ENCODE measurements around the gene HSPBP1. TPM values are rescaled to one million over a fixed set of nuclear protein-coding genes. Genes with fewer than 3 reads are reported as not detected.

HSPBP1 gene
- total RNA-seq, 1 experiment from 2014 or later, result 83.4 TPM

GRCh38 chr19:55275851-55276719, 3.8 kb downstream of the HSPBP1 start:
- Histone ChIP-seq H3K27me3 (replicated peaks; ENCODE audit: insufficient read depth, low read depth, low read length, poor library complexity) (no peaks in the 10 kb centered on the region), H3K36me3 (ENCODE audit: insufficient read depth, low read length, poor library complexity, severe bottlenecking) (peaks cover 9% of the 10 kb centered on the region), H3K4me1 (ENCODE audit: insufficient read depth, low read length, poor library complexity, severe bottlenecking) (peaks cover 8% of the 10 kb centered on the region), H3K27ac (ENCODE audit: low read depth, low read length, poor library complexity, severe bottlenecking) (no peak overlapping the region), H3K9me3 (ENCODE audit: low read depth, low read length, poor library complexity, severe bottlenecking) (no peaks in the 10 kb centered on the region), H3K4me3 (ENCODE audit: low read depth, low read length, poor library complexity, severe bottlenecking) (no peak overlapping the region)
- ChIA-PET CTCF (no interaction called here), POLR2A (ENCODE audit: low non-redundant PET) (interaction anchor here (0.6 kb wide), 1 partner anchor 356 kb away, joined by 7 read pairs; no protein-coding TSS in a partner anchor)
- no TSS peak for BruUV-seq (replicated peaks)
- TF ChIP-seq EZH2 (IDR thresholded peaks at IDR 0.05; ENCODE audit: borderline replicate concordance, low read depth, low read length, poor library complexity, severe bottlenecking), result no peak
- TF ChIP-seq CTCF (conservative IDR thresholded peaks at IDR 0.05; ENCODE audit: low read depth, low read length), result no peak
- intact Hi-C loops (cut with micrococcal nuclease; ENCODE audit: unreplicated experiment), result no loop called here
- no peak for DNase-seq (ENCODE audit: low spot score)

GRCh38 chr19:55273978-55274707, 5.8 kb downstream of the HSPBP1 start:
- no peak overlapping the region for H3K27ac ChIP-seq (ENCODE audit: low read depth, low read length, poor library complexity, severe bottlenecking)
- no peak for DNase-seq (ENCODE audit: low spot score)
- no peak overlapping the region for H3K4me3 ChIP-seq (ENCODE audit: low read depth, low read length, poor library complexity, severe bottlenecking)
- TF ChIP-seq EZH2 (IDR thresholded peaks at IDR 0.05; ENCODE audit: borderline replicate concordance, low read depth, low read length, poor library complexity, severe bottlenecking) (no peak), CTCF (conservative IDR thresholded peaks at IDR 0.05; ENCODE audit: low read depth, low read length) (no peak)
- H3K36me3 ChIP-seq (ENCODE audit: insufficient read depth, low read length, poor library complexity, severe bottlenecking), result peaks cover 9% of the 10 kb centered on the region
- no TSS peak for BruUV-seq (replicated peaks)
- intact Hi-C loops (cut with micrococcal nuclease; ENCODE audit: unreplicated experiment), result no loop called here
- no peaks in the 10 kb centered on the region for H3K9me3 ChIP-seq (ENCODE audit: low read depth, low read length, poor library complexity, severe bottlenecking)
- ChIA-PET POLR2A (ENCODE audit: low non-redundant PET) (no interaction called here), CTCF (no interaction called here)
- no peaks in the 10 kb centered on the region for H3K27me3 ChIP-seq (replicated peaks; ENCODE audit: insufficient read depth, low read depth, low read length, poor library complexity)
- H3K4me1 ChIP-seq (ENCODE audit: insufficient read depth, low read length, poor library complexity, severe bottlenecking), result no peaks in the 10 kb centered on the region

- Histone ChIP-seq H3K27me3 (replicated peaks; ENCODE audit: insufficient read depth, low read depth, low read length, poor library complexity) (no peaks in the 10 kb centered on the region), H3K9me3 (ENCODE audit: low read depth, low read length, poor library complexity, severe bottlenecking) (no peaks in the 10 kb centered on the region), H3K36me3 (ENCODE audit: insufficient read depth, low read length, poor library complexity, severe bottlenecking) (peaks cover 6% of the 10 kb centered on the region), H3K27ac (ENCODE audit: low read depth, low read length, poor library complexity, severe bottlenecking) (no peak overlapping the region), H3K4me3 (ENCODE audit: low read depth, low read length, poor library complexity, severe bottlenecking) (no peak overlapping the region), H3K4me1 (ENCODE audit: insufficient read depth, low read length, poor library complexity, severe bottlenecking) (no peaks in the 10 kb centered on the region)
- DNase-seq (ENCODE audit: low spot score), result no peak
- intact Hi-C loops (cut with micrococcal nuclease; ENCODE audit: unreplicated experiment), result no loop called here
- no TSS peak for BruUV-seq (replicated peaks)
- TF ChIP-seq EZH2 (IDR thresholded peaks at IDR 0.05; ENCODE audit: borderline replicate concordance, low read depth, low read length, poor library complexity, severe bottlenecking) (no peak), CTCF (conservative IDR thresholded peaks at IDR 0.05; ENCODE audit: low read depth, low read length) (no peak)
- CTCF ChIA-PET, result interaction anchor here (0.7 kb wide), 1 partner anchor 16 kb away, joined by 4 read pairs; no protein-coding TSS in a partner anchor
- POLR2A ChIA-PET (ENCODE audit: low non-redundant PET), result no interaction called here
Measured at GRCh38 chr19:55272142-55272541, 7.8 kb downstream of the HSPBP1 start.

All from A673 (cell line).